Natural killer cell treated with Interleukin-12 subunit alpha and Interleukin-12 subunit beta and Interleukin-15 and Interleukin-18, amount 100 ng/mL, for 72 hours (primary cell): ENCODE data around the gene SNX14. TPM values are rescaled to one million over a fixed set of nuclear protein-coding genes. Genes with fewer than 3 reads are reported as not detected.

ENCODE experiments used
- ATAC-seq, 2 donors: fragments of 150-1000 bp; cut with Tn5 transposase in 1 of 2; sonication (Bioruptor Pico), chemical (Tn5 transposase) in 1 of 2; 2 replicates each; pipeline ENCODE4 v1.10.0; 2021
- DNase-seq: peaks from one replicate; pipeline ENCODE4 v3.0.0; 2022; ENCODE audit warnings: low spot score
- H3K27ac Mint-ChIP-seq, 2 donors: 1 replicate in 1 of 2; 2 replicates in 1 of 2; pipeline ENCODE4 v1.8.0; 2022; ENCODE audit warnings: mixed read lengths in 2 of 2, mild to moderate bottlenecking in 1 of 2, moderate library complexity in 1 of 2
- H3K27me3 Mint-ChIP-seq, 2 donors: 1 replicate in 1 of 2; 2 replicates in 1 of 2; pipeline ENCODE4 v1.8.0; 2022; ENCODE audit warnings: mixed read lengths in 2 of 2
- H3K36me3 Mint-ChIP-seq: one replicate; pipeline ENCODE4 v1.8.0; 2022; ENCODE audit warnings: mixed read lengths
- H3K4me1 Mint-ChIP-seq, 2 donors: 1 replicate in 1 of 2; 2 replicates in 1 of 2; pipeline ENCODE4 v1.8.0; 2022; ENCODE audit warnings: low read depth in 2 of 2, mixed read lengths in 2 of 2, mild to moderate bottlenecking in 1 of 2
- H3K4me3 Mint-ChIP-seq: one replicate; pipeline ENCODE4 v1.8.0; 2022; ENCODE audit warnings: mixed read lengths
- H3K9me3 Mint-ChIP-seq: 2 replicates; pipeline ENCODE4 v1.8.0; 2022; ENCODE audit warnings: mixed read lengths
- total RNA-seq, 2 donors: library from RNA; stranded (reverse); gene quantifications; one replicate each; pipeline ENCODE4 v1.2.3, GENCODE V29; 2022

Gene SNX14
- total RNA-seq, 2 donors from 2014 or later = 78.3 to 88.0 TPM

DNA sequence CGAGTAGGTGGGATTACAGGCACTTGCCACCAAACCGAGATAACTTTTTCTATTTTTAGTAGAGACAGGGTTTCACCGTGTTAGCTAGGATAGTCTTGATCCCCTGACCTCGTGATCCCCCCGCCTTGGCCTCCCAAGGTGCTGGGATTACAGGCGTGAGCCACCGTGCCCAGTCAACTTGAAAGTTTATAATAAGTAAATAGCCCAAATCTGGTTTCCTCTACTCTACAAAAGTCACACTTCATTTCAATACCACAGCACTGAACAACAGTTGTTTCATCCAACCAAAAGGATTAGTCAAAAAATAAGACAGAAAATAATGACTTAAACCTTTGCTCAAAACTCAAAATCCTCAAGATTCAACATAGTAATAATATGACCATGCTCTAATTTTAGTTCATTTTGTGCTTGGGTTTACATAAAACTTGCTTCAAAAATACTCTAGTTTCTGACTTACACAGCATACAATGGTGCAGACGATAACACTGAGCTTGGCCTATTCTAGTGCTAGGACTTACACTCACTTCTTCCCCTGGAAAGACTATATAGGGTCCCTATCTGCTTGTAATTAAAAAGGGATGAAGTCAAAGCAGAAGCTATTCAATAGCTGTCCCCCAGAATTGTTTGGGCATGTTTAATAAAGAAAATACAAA, 87.1 kb downstream of the SNX14 start:
- peaks cover 18% of the 10 kb centered on the region for H3K36me3 Mint-ChIP-seq
- H3K4me3 Mint-ChIP-seq = no peak overlapping the region
- H3K27me3 Mint-ChIP-seq = no peaks in the 10 kb centered on the region
- H3K9me3 Mint-ChIP-seq = no peaks in the 10 kb centered on the region
- H3K4me1 Mint-ChIP-seq = peaks cover 4 to 8% of the 10 kb centered on the region in 2 donors
- DNase-seq (no peak), ATAC-seq (peak in 1 of 2 donors; percentile 90)
- H3K27ac Mint-ChIP-seq = peak overlapping the region in 1 of 2 donors; percentile 37

GRCh38 chr6:85498596-85499258, 94.9 kb downstream of the SNX14 start:
- DNase-seq (no peak), ATAC-seq (no peak)
- Mint-ChIP-seq H3K27ac (no peak overlapping the region), H3K4me3 (no peak overlapping the region), H3K27me3 (no peaks in the 10 kb centered on the region), H3K36me3 (peaks cover 15% of the 10 kb centered on the region), H3K9me3 (peaks cover 6% of the 10 kb centered on the region), H3K4me1 (peaks cover 27 to 40% of the 10 kb centered on the region in 2 donors)

GRCh38 chr6:85496856-85497255, 96.8 kb downstream of the SNX14 start:
- ATAC-seq = peak in 1 of 2 donors; percentile 45

DNA sequence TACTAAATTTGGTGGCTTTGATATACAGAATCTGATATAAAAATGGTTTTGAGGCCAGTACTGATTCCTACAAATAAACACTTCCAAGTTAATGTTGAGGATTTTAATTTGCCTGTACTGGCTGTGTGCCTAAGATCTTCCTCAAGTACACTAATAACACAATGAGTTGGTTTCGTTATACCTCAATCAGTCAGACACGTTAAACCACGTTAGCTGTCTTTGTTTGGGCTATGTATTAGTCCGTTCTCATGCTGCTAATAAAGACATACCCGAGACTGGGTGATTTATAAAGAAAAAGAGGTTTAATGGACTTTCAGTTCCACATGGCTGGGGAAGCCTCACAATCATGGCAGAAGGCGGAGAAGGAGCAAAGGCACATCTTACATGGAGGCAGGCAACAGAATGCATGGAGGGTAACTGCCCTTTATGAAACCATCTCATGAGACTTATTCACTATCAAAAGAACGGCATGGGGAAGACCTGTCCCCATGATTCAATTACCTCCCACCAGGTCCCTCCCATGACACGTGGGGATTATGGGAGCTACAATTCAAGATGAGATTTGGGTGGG, 97.6 kb downstream of the SNX14 start:
- Mint-ChIP-seq H3K36me3 (peaks cover 15% of the 10 kb centered on the region), H3K4me3 (no peak overlapping the region), H3K27me3 (no peaks in the 10 kb centered on the region), H3K9me3 (peaks cover 6% of the 10 kb centered on the region), H3K4me1 (peaks cover 27 to 40% of the 10 kb centered on the region in 2 donors), H3K27ac (no peak overlapping the region)
- ATAC-seq (peak in 1 of 2 donors; percentile 69), DNase-seq (no peak)

More at GRCh38 chr6:85496856-85497255, 96.8 kb downstream of the SNX14 start:
- Mint-ChIP-seq H3K27me3 (no peaks in the 10 kb centered on the region), H3K4me1 (peaks cover 27 to 40% of the 10 kb centered on the region in 2 donors), H3K36me3 (peaks cover 15% of the 10 kb centered on the region), H3K4me3 (no peak overlapping the region), H3K9me3 (peaks cover 6% of the 10 kb centered on the region), H3K27ac (no peak overlapping the region)
- DNase-seq = no peak

DNA sequence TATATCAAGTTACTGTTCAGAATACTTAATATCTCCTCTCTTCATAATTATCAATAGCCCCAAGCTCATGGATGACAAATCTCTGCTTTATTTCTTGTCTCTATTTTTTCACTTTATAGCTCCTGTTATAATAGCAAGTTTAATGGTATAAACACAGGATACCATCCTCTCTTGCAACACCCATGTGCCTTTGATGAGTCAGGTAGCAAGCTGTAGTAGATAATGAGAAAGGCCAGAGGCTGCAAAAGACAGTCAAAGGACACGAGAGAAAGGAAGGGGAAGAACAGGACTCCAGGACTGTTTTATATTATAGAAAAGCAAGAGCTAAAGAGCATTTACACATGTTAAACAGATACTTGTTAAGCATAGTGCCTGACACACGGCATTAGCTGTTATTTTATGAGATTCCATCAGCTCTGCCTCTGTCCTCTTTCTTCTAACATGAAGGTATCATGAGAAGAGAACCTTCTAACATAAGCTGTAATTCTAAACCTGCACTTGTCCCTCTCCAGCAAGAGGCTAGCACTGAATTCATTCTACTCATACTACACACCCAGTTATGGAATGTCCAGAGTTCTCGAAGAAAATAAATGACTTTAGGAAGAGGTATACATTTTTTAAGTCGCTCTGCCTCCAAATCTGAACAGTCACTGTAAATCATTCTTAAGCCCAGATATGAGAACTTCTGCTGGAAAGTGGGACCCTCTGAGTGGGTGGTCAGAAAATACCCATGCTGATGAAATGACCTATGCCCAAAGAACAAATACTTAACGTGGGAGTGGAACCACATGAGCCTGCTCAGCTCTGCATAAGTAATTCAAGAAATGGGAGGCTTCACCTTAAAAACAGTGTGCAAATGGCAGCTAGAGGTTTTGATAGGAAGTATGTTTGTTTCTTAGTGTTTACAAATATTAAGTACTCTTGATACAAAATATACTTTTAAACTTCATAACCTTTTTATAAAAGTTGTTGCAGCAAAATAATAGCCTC, 98.8 kb downstream of the SNX14 start:
- DNase-seq = no peak
- Mint-ChIP-seq H3K9me3 (peaks cover 6% of the 10 kb centered on the region), H3K27ac (no peak overlapping the region), H3K4me3 (no peak overlapping the region), H3K27me3 (no peaks in the 10 kb centered on the region), H3K36me3 (peaks cover 15% of the 10 kb centered on the region), H3K4me1 (peaks cover 27 to 36% of the 10 kb centered on the region in 2 donors)
- ATAC-seq = no peak

DNA sequence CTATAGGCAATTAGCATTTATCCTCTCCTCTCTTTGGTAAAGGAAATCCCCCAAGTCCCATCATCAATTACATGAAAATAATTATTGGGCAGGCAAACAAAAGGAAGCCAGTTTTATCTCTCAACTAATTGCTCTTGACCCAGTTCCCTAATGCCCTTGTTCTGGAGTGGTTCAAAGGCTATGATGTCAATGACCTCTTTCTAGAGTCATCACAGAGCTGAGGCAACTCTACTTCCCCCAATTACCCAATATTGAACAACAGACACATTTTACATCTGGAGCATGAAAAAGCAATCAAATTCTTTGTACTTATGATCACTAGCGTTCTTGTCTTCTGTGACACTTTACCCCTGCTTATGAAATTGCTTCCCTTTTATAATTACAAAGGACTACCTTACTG, 100.3 kb downstream of the SNX14 start:
- Mint-ChIP-seq H3K4me3 (no peak overlapping the region), H3K27ac (no peak overlapping the region), H3K27me3 (no peaks in the 10 kb centered on the region), H3K4me1 (peaks cover 18 to 28% of the 10 kb centered on the region in 2 donors), H3K9me3 (peaks cover 6% of the 10 kb centered on the region), H3K36me3 (peaks cover 15% of the 10 kb centered on the region)
- ATAC-seq (no peak), DNase-seq (no peak)

DNA sequence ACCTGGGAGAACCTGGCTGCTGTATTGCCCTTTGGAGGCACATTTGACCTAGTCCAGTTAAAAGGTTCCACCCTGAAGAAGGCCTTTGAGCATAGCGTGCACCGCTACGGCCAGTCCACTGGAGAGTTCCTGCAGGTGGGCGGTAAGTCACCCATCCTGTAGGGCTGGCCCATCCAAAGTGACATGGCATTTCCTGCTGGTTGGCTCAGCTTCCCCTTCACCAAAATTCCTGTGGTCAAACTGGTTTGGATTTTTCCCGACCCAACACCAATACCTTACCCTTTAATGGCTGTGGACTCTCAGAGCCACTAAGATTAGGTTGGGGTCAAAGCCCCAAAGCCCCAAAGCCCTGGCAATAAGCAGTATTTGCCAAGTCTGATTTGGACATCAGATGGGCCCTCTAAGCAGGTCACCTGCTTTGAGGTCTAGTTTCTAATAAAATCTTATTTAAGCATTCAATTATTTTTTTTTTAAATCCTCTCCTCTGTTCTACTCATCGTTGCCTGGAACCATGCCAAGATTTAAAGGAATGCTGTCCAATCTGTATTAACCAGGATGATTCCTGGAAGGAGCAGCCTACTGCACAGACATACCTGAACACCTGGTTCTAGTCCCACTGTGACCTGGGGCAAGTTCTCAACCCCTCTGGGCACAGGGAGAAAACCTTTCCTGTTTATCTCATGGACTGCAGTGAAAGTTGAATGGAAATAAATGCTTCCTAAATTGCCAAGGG, 103.0 kb downstream of the SNX14 start:
- H3K4me3 Mint-ChIP-seq = no peak overlapping the region
- peaks cover 0 to 4% of the 10 kb centered on the region in 2 donors for H3K4me1 Mint-ChIP-seq
- H3K36me3 Mint-ChIP-seq = no peaks in the 10 kb centered on the region
- ATAC-seq (no peak), DNase-seq (no peak)
- H3K27me3 Mint-ChIP-seq = peaks cover 0 to 4% of the 10 kb centered on the region in 2 donors
- no peak overlapping the region for H3K27ac Mint-ChIP-seq
- no peaks in the 10 kb centered on the region for H3K9me3 Mint-ChIP-seq

GRCh38 chr6:85484948-85485347, 108.7 kb downstream of the SNX14 start:
- peaks cover 10 to 19% of the 10 kb centered on the region in 2 donors for H3K27me3 Mint-ChIP-seq
- no peak overlapping the region for H3K4me3 Mint-ChIP-seq
- ATAC-seq (no peak), DNase-seq (no peak)
- H3K9me3 Mint-ChIP-seq = no peaks in the 10 kb centered on the region
- H3K36me3 Mint-ChIP-seq = no peaks in the 10 kb centered on the region
- no peak overlapping the region for H3K27ac Mint-ChIP-seq
- peaks cover 0 to 6% of the 10 kb centered on the region in 2 donors for H3K4me1 Mint-ChIP-seq

DNA sequence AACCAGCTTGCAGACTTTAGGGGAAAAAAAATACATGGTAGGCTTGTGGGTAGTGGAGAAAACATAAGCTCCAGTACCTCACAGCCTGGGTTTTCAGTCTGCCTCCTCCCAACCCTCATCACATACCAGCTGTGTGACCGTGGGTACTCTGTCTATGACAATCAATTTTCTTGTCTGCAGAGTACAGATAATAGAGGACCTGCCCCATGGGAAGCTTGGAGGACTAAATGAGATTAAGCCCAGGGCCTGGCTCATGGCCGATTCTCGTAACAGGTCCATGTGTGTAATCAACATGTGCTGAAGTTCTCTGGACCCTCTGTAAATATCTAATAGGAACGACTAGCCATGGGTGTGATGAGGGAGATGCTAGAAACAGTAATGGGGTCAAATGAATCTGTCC, 109.8 kb downstream of the SNX14 start:
- Mint-ChIP-seq H3K27ac (no peak overlapping the region), H3K4me3 (no peak overlapping the region), H3K36me3 (no peaks in the 10 kb centered on the region), H3K27me3 (peaks cover 10 to 22% of the 10 kb centered on the region in 2 donors), H3K9me3 (no peaks in the 10 kb centered on the region), H3K4me1 (peaks cover 0 to 6% of the 10 kb centered on the region in 2 donors)
- ATAC-seq = no peak
- no peak for DNase-seq

DNA sequence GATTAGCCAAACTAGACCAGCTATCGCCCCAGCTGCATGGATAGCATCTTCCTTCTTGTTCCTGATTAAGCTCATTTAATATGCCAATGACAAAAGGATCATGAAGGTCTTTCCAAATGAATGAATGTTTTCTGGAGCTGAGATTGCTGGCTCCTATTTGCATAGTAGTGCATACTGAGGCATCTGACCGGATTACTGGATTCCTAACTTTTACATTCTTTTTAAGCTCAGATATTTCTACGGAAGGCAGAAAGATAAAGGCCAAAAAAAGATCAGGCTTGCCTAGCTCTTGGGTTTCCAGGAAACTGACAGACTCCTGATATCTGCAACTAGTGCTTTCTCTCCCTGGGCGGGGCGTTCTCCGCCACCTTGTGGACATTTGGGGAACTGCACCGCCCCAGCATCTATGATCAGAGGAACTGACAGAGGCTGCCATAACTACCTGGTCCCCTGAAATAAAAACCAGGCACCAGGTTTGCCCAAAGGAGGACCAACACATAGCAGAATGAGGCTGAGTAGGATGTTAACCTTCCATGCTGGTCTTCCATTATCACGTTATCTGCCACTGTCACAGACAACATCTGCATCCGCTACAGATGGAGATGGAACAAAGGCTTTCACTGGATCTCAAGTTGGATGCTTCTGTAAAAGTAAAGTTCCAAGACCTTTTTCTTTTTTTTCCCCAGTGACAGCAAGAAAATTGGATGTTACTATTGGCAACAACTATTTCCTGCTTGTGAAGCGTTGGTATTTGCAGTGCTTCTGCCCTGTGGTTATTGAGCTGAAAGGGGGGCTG, 110.6 kb downstream of the SNX14 start:
- Mint-ChIP-seq H3K27ac (no peak overlapping the region), H3K9me3 (no peaks in the 10 kb centered on the region), H3K4me1 (peaks cover 0 to 6% of the 10 kb centered on the region in 2 donors), H3K36me3 (no peaks in the 10 kb centered on the region), H3K4me3 (no peak overlapping the region), H3K27me3 (peaks cover 10 to 22% of the 10 kb centered on the region in 2 donors)
- peak; percentile 79 for DNase-seq
- peak; percentile 79 to 83 for ATAC-seq

DNA sequence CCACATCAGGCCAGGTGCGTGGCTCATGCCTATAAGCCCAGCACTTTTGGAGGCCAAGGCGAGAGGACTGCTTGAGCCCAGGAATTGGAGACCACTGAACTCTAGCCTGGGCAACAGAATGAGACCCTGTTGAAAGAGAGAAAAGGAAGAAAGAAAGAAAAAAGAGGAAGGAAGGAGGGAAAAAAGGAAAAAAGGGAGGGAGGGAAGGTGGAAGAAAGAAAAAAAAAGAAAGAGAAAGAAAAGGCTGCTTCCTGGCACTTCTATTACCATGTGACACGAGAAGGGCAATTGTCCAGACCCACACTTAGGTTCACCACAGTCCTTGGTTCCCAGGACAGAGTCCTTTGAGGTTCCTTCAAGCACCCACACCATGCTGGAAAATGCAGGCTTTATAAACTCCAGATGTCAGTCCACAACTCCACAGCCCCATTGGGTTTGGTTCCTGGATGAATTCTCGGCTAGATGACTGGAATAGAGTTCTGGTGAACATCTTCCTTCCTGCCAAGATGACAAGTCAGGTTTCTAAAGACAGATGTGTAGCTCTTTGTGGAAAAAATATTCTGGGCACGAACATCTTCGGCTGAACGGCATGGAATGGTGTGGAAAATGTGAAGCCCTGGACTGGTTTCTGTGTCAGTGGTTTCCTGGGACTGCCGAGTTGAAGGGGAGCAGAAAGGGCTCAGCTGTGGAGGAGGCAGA, 111.3 kb downstream of the SNX14 start:
- Mint-ChIP-seq H3K4me1 (peaks cover 0 to 6% of the 10 kb centered on the region in 2 donors), H3K9me3 (no peaks in the 10 kb centered on the region), H3K27me3 (peaks cover 10 to 21% of the 10 kb centered on the region in 2 donors), H3K27ac (no peak overlapping the region), H3K4me3 (no peak overlapping the region), H3K36me3 (no peaks in the 10 kb centered on the region)
- ATAC-seq (no peak), DNase-seq (no peak)

DNA sequence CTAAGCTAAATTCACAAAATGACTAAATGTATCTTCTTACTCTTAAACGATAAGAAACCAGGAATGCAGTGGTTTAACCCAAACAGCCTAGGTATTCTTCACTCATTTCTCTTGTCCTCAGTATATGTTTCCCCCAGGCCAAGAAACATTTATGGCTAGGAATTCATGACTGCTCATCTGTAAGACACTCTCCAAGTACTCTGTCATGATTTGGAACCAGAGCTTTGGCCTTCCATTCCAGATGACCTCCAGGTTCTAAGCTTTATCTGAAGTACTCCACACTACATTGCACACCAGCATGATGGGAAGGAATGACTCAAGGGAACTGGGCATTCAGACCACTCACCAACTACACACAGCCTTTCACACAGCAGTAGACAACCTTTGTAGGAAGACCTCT, 114.5 kb downstream of the SNX14 start:
- Mint-ChIP-seq H3K4me3 (no peak overlapping the region), H3K27me3 (peaks cover 23 to 27% of the 10 kb centered on the region in 2 donors), H3K27ac (no peak overlapping the region), H3K36me3 (no peaks in the 10 kb centered on the region), H3K9me3 (no peaks in the 10 kb centered on the region), H3K4me1 (peaks cover 0 to 6% of the 10 kb centered on the region in 2 donors)
- DNase-seq (no peak), ATAC-seq (no peak)
